ENCODE measurements around the gene CLDND2. TPM values are rescaled to one million over a fixed set of nuclear protein-coding genes. Genes with fewer than 3 reads are reported as not detected.

Gene CLDND2
- total and polyA plus RNA-seq, 2 experiments from 2014 or later, result 7.7 TPM; not detected in 1

GRCh38 chr19:51357952-51358351, 10.9 kb downstream of the CLDND2 start:
- DNase-seq (ENCODE audit: low spot score), result no peak
- no peaks in the 10 kb centered on the region for H3K9me3 Mint-ChIP-seq
- no peaks in the 10 kb centered on the region for H3K27me3 ChIP-seq (ENCODE audit: insufficient read depth)
- H3K9me2 ChIP-seq (ENCODE audit: insufficient read depth), result no peaks in the 10 kb centered on the region
- H3K4me1 Mint-ChIP-seq, result peaks cover 15% of the 10 kb centered on the region
- no peak overlapping the region for H3K4me3 Mint-ChIP-seq
- H4K20me1 ChIP-seq (replicated peaks; ENCODE audit: insufficient read depth), result no peaks in the 10 kb centered on the region
- no peaks in the 10 kb centered on the region for H3F3A ChIP-seq (replicated peaks; ENCODE audit: low read depth)
- H3K27ac ChIP-seq (ENCODE audit: low read depth), result no peak overlapping the region
- no peak overlapping the region for H3K4me3 ChIP-seq
- peaks cover 9% of the 10 kb centered on the region; the same call in 1 of the 2 replicates for H3K4me1 ChIP-seq (ENCODE audit: insufficient read depth)
- H3K36me3 Mint-ChIP-seq (ENCODE audit: low read depth), result no peaks in the 10 kb centered on the region
- H3K27me3 Mint-ChIP-seq (ENCODE audit: insufficient read depth, low read depth, poor library complexity), result peaks cover 2% of the 10 kb centered on the region
- TF ChIP-seq ZNF331 (CRISPR knock-in tag; IDR thresholded peaks at IDR 0.05; ENCODE audit: low read depth), result no peak
- TF ChIP-seq JUNB (IDR thresholded peaks at IDR 0.05; ENCODE audit: unreplicated experiment), result no peak
- no peak for TF ChIP-seq NANOG (IDR thresholded peaks at IDR 0.05; ENCODE audit: borderline replicate concordance)
- TF ChIP-seq REST (IDR thresholded peaks at IDR 0.05; ENCODE audit: unreplicated experiment), result no peak
- TF ChIP-seq EZH2 (IDR thresholded peaks at IDR 0.05; ENCODE audit: low read depth, unreplicated experiment), result no peak
- no peak for TF ChIP-seq CREB1 (CRISPR knock-in tag; IDR thresholded peaks at IDR 0.05; ENCODE audit: low read depth)
- no peak for TF ChIP-seq ETS1 (IDR thresholded peaks at IDR 0.05)
- TF ChIP-seq, protein P1, sequence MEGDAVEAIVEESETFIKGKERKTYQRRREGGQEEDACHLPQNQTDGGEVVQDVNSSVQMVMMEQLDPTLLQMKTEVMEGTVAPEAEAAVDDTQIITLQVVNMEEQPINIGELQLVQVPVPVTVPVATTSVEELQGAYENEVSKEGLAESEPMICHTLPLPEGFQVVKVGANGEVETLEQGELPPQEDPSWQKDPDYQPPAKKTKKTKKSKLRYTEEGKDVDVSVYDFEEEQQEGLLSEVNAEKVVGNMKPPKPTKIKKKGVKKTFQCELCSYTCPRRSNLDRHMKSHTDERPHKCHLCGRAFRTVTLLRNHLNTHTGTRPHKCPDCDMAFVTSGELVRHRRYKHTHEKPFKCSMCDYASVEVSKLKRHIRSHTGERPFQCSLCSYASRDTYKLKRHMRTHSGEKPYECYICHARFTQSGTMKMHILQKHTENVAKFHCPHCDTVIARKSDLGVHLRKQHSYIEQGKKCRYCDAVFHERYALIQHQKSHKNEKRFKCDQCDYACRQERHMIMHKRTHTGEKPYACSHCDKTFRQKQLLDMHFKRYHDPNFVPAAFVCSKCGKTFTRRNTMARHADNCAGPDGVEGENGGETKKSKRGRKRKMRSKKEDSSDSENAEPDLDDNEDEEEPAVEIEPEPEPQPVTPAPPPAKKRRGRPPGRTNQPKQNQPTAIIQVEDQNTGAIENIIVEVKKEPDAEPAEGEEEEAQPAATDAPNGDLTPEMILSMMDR (conservative IDR thresholded peaks at IDR 0.05; ENCODE audit: low read depth in 2 of 2), result no peak
- no peak for TF ChIP-seq POLR2AphosphoS5 (IDR thresholded peaks at IDR 0.05; ENCODE audit: low read depth)
- TF ChIP-seq, protein P2, sequence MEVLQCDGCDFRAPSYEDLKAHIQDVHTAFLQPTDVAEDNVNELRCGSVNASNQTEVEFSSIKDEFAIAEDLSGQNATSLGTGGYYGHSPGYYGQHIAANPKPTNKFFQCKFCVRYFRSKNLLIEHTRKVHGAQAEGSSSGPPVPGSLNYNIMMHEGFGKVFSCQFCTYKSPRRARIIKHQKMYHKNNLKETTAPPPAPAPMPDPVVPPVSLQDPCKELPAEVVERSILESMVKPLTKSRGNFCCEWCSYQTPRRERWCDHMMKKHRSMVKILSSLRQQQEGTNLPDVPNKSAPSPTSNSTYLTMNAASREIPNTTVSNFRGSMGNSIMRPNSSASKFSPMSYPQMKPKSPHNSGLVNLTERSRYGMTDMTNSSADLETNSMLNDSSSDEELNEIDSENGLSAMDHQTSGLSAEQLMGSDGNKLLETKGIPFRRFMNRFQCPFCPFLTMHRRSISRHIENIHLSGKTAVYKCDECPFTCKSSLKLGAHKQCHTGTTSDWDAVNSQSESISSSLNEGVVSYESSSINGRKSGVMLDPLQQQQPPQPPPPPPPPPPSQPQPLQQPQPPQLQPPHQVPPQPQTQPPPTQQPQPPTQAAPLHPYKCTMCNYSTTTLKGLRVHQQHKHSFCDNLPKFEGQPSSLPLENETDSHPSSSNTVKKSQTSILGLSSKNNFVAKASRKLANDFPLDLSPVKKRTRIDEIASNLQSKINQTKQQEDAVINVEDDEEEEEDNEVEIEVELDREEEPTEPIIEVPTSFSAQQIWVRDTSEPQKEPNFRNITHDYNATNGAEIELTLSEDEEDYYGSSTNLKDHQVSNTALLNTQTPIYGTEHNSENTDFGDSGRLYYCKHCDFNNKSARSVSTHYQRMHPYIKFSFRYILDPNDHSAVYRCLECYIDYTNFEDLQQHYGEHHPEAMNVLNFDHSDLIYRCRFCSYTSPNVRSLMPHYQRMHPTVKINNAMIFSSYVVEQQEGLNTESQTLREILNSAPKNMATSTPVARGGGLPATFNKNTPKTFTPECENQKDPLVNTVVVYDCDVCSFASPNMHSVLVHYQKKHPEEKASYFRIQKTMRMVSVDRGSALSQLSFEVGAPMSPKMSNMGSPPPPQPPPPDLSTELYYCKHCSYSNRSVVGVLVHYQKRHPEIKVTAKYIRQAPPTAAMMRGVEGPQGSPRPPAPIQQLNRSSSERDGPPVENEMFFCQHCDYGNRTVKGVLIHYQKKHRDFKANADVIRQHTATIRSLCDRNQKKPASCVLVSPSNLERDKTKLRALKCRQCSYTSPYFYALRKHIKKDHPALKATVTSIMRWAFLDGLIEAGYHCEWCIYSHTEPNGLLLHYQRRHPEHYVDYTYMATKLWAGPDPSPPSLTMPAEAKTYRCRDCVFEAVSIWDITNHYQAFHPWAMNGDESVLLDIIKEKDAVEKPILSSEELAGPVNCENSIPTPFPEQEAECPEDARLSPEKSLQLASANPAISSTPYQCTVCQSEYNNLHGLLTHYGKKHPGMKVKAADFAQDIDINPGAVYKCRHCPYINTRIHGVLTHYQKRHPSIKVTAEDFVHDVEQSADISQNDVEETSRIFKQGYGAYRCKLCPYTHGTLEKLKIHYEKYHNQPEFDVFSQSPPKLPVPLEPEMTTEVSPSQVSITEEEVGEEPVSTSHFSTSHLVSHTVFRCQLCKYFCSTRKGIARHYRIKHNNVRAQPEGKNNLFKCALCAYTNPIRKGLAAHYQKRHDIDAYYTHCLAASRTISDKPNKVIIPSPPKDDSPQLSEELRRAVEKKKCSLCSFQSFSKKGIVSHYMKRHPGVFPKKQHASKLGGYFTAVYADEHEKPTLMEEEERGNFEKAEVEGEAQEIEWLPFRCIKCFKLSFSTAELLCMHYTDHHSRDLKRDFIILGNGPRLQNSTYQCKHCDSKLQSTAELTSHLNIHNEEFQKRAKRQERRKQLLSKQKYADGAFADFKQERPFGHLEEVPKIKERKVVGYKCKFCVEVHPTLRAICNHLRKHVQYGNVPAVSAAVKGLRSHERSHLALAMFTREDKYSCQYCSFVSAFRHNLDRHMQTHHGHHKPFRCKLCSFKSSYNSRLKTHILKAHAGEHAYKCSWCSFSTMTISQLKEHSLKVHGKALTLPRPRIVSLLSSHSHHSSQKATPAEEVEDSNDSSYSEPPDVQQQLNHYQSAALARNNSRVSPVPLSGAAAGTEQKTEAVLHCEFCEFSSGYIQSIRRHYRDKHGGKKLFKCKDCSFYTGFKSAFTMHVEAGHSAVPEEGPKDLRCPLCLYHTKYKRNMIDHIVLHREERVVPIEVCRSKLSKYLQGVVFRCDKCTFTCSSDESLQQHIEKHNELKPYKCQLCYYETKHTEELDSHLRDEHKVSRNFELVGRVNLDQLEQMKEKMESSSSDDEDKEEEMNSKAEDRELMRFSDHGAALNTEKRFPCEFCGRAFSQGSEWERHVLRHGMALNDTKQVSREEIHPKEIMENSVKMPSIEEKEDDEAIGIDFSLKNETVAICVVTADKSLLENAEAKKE (CRISPR knock-in tag; IDR thresholded peaks at IDR 0.05), result no peak
- TF ChIP-seq STAT1 (IDR thresholded peaks at IDR 0.05; ENCODE audit: unreplicated experiment), result no peak
- no peak for TF ChIP-seq ZNF114 (CRISPR knock-in tag; IDR thresholded peaks at IDR 0.05)
- TF ChIP-seq EZH2phosphoT487 (IDR thresholded peaks at IDR 0.05; ENCODE audit: unreplicated experiment), result no peak
- H3K79me2 ChIP-seq (replicated peaks; ENCODE audit: insufficient read depth), result no peaks in the 10 kb centered on the region
- H3K27ac Mint-ChIP-seq, result no peak overlapping the region
- no peaks in the 10 kb centered on the region for H3K36me3 ChIP-seq (ENCODE audit: insufficient read depth)
- ATAC-seq, result no peak
- no peak overlapping the region for H2AFZ ChIP-seq
- H3K4me2 ChIP-seq, result no peak overlapping the region

All from GM23338 (cell line).